Gastroesophageal sphincter (tissue), 3 donors: ENCODE results near the gene TFR2.

Source experiments
- POLR2AphosphoS5 ChIP-seq: sonication (generic); formaldehyde crosslinking; IDR thresholded peaks from one replicate; pipeline ENCODE4 v1.6.1; 2017; ENCODE audit warnings: antibody characterized with exemption
- TF ChIP-seq, protein P1 (sequence below), 4 experiments: fragments of 200-600 bp in 2 of 4; fragments of 450-650 bp in 2 of 4; sonication (generic) in 1 of 4; IDR thresholded peaks; one replicate each; pipeline ENCODE4 v1.5.1; 2017 to 2019; ENCODE audit warnings: antibody characterized with exemption in 4 of 4, mild to moderate bottlenecking in 2 of 4, moderate library complexity in 2 of 4

- TF ChIP-seq, protein P1, sequence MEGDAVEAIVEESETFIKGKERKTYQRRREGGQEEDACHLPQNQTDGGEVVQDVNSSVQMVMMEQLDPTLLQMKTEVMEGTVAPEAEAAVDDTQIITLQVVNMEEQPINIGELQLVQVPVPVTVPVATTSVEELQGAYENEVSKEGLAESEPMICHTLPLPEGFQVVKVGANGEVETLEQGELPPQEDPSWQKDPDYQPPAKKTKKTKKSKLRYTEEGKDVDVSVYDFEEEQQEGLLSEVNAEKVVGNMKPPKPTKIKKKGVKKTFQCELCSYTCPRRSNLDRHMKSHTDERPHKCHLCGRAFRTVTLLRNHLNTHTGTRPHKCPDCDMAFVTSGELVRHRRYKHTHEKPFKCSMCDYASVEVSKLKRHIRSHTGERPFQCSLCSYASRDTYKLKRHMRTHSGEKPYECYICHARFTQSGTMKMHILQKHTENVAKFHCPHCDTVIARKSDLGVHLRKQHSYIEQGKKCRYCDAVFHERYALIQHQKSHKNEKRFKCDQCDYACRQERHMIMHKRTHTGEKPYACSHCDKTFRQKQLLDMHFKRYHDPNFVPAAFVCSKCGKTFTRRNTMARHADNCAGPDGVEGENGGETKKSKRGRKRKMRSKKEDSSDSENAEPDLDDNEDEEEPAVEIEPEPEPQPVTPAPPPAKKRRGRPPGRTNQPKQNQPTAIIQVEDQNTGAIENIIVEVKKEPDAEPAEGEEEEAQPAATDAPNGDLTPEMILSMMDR (IDR thresholded peaks at IDR 0.05) = no peak
- TF ChIP-seq POLR2AphosphoS5 = no peak
These were observed 45.5 kb upstream of the TFR2 start for GRCh38 chr7:100686822-100687211.
